GM19372 (cell line): ENCODE results near the gene GH2.

Experiments used
- ATAC-seq: cut with Tn5 transposase; IDR thresholded peaks from one replicate; pipeline ENCODE4 v1.9.1; 2021; ENCODE audit warnings: mild to moderate bottlenecking, low read depth, moderate library complexity; ENCODE audit not compliant: unreplicated experiment

GH2 gene

DNA sequence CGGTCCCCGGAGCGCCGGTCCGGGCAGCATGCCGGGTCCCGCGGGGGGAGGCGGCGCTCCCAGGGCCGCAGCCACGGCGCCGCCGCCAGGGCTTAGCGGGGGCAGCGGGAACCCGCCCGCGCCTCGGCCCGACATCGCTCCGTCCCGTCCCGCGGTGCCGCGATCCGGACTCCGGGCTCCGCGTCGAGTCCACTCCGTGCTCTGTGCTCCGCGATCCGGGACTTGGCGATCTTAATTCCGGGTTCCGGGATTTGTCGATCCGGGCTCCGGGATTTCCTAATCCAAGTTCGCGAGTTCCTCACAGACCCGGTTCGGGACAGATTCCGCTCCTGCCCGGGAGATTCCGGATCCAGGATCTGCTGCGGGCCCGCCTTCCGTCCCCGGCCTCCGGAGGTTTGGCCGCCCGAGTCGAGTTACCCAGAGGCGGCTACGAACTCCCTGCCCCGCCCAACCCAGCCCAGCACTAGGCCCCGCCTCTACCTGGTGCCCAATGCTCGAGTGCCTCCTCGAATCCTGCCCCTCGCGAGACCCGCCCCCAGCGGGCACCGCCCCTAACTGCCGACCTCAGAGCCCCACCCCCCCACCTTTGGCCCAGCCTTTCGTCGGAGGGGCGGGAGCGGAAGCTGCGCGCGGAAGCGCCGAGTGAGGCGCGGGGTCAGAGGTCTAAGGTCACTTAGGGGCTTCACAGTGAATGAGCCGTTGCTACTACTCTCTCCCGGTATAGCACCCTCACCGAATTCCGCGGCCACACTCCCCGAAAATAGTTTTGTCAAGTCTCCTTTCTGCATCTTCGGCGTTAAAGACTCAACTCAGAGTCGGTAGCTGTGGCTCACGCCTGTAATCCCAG lies 39.0 kb downstream of the GH2 start, which contains the start of gene SMARCD2:
Gene SMARCD2 (minus strand): TSS at position 146 of the 847 bp plus-strand sequence. CDS start 11 bp downstream, at position 135.
- ATAC-seq, result peak; percentile 80

DNA sequence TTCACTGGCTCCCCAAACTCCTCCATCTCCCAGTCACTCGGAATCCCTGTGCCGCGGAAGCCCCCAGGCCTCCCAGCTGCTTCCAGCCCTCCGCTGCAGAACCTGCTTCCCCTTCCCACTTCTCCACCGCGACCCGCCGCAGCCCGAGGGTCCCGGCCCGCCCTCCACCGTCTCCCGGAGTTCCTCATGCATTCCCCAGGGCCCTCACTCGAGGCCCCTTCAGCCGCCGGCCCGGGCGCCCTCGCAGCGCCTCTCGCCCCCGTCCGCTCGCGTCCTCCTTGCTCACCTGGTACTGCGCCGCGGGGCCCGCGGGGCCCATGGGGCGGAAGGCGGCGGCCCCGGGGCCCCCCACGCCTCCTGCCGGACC lies 39.6 kb downstream of the GH2 start:
- ATAC-seq, result peak; percentile 35

DNA sequence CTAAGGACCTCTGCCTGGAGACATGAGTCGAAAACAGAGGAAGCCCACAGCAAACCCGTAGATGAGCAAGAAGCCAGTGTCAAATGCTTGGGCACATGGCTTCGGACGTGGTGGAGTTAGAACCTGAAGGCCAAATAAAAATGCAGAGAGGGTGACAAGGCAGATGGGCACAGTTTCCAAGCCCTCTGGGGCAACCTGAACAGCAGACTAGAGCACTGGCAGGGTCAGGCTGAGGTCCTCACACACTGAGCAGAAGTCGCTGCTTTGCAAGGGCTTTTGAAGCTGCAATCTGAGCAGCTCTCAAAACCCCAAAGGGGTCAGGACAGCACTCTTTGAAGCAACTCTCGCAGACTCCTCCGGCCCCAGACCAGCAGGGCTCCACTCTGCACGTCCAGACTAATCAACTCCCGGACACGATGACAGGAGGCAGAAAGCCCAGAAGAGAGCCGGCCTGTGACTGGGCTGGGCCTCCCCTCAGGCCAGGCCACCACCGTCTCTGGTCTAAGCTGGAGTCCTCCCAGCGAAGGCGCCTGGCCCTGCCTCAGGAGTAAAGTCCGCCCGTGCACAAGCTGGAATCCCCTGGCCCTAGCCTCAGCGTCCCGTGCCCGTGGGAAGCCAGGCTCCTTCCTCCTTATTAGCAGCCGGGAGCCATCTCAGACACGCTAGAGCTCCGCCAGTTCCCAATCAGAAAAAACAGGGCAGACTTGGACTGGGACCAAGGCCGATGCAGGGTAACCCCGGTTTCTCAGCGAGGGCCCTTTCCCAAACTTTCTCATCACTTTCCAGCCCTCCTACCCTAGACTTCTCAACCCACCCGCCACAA lies 40.2 kb downstream of the GH2 start:
- no peak for ATAC-seq

DNA sequence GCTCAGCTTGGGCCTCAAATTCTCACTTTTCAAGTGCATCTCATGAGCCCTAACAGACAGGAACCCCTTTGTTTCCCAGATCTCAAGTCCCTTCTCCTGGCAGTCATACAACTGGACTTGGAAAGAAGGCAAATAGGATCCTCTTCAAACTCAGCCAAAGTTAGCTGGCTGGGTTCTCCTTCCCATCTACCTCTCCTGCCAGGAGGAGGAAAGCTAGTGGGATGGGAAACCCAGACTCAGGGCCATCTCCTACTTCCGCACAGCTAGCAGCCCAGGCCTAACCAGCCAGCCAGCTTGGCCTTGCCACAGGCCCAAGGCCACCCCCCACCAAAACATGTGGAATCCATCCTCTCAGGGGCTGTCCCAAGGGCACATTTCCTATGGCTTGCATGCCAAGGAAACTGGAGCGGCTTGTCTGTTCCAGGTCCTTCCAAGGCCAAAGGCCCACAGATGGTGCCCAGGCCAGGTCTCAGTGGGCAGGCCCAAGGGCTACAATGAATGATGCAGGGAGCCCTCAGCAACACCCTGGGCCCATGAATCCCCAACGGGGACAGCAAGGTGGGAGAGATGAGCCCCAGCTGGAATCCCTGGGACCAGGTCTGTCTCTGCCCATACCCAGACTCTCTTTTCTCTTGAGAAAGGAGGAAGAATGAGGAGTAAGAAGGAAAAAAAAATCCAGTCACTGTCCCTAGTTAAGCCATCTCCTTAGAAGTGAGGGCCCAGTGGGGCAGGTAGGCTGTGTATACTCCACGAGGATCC lies 41.0 kb downstream of the GH2 start:
- ATAC-seq, result no peak

DNA sequence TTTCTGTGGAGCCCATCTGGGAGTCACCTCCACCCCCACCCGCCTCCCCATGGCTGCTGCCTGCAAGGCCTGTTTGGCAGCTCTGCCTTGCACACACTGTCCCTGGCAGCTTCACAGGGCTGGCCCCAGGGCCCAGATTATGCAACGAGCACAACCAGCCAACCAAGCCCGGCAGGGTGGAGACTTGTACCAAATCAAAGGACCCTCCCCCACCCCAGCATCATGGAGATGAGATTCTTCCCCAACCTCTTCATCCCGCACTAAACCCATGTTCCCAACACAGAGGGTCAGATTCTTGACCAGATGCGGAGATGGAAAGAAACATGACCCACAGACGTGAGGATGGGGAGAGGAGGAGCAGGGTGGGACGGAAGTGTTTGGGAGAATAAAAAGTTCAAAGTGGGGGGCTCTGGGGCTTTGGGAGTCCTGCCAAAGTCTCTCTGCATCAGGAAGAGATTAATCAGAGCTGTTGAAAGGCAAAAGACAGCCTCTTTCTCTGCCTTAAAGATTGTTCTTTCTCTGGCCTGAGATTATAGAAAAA lies 43.0 kb downstream of the GH2 start:
- no peak for ATAC-seq

DNA sequence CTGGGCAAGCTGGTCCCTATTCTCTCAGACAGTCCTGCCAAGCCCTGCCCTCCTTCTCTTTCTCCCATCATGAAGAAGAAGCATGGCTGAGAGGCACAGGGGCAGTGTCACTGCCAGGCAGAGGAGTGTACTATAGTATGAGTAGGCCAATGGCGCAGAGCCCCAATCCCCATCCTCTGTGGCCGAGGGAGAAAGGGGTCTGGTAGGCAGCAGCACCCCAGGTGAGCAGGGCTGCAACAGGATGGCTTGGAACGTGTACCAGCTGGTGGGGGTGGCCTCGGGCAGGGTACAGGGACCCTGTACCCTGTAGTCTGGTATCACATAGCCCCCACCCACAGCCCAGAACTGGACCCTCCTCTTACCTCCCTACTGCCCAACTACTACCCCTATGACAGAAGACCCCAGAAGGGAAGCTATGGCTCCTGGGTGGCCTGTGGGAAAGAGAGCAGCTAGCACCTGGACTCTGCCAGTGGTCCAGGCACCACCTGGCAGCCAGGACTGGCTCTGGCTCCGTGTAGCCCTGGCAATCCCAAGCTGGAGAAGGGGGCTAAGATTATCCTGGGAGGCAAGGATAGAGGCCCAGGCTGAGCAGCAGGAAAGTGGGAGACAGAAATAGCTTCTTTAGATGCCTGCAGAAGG lies 43.7 kb downstream of the GH2 start:
- no peak for ATAC-seq

DNA sequence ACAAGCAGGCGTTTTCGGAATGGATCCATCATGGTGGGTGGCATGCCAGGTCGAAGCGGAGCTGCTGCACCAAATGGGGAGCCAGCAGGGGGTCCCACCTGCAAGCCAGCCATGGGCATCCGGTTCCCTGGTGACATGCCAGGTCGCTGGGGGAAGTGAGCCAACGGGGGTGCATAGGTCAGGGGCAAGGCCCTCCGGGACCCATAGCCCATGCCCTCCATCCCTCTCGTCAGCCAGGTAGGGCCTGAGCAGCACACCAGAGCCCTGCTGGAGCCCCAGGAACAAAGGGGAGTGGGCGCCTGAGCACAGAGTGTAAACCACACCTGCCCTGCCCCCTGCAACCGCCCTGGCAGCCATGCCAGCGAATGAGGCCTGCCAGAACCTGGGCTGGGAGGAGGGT lies 44.3 kb downstream of the GH2 start:
- ATAC-seq, result no peak

DNA sequence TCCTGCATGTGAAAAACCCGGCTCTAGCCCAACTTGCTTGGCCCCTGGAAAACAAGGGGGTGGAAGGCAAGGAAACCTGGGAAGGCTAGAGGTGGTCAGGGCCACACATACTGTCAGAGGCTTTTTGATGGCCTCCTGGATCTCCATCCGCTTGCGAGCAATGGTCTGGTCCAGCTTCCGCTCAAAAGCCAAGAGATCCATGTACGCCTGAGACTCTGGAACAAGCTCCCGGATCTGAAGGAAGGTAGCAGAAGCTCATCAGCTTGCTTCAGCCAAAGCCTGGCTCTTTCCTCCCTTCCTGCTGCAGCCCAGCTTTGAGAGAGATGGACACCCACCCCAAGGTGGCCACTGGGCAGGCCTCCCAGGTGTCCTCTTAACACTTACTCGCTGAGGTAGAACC lies 44.9 kb downstream of the GH2 start:
- ATAC-seq, result no peak

DNA sequence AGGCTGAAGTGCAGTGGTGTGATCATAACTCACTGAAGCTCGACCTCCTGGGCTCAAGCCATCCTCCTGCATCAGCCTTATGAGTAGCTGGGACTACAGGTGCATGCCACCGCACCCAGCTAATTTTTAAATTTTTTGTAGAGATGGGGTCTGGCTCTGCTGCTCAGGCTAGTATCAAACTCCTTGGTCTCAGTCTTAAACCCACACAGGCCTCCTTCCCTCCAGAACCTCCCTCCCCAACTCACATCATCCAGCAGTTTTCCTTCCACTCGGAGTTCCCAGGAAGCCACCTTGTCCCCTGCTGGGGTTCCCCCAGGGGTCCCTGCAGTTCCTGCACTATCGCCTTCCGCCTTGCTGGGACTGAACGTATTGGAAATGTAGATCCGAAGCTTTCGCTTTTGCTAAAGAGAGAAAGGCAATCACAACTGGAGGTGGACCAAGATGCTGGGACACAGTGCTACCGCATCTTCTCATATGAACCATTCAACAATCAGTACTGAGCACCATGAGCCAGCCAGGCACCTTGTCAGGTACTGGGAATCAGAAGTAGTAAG lies 46.5 kb downstream of the GH2 start:
- no peak for ATAC-seq

DNA sequence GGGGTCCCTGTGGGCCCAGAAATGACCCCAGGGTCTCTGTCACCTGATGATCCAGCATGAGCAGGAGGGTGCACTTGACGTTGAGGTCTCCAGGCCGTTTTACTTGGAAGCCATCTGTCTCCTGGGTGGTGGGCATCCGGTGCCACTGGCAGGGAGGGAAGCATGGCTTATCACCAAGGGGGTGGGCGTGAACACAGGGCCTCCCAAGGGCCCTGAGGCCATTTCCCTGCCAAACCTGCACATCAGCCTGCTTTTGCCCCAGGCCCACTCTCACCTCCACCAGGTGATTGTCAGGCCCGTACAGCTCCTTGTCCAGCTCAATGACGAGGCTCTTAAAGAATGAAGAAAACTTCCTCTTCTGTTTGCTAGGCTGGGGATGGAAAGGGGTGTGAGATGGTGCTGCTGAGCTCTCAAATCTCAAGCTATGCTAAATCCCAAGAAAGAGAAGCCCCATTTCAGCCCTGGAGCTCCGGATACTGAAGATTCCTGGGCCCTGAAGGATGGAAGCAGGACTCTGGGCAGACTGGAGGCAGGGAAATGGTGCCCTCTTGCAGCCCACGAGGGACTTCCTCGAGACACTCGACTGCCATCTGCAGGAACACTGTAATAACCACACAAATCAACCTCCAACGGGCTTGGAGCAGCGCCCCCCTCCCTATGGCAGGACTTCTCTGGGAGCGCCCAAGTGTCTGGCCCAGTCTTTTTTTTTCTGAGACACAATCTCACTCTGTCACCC lies 47.1 kb downstream of the GH2 start:
- ATAC-seq, result no peak

DNA sequence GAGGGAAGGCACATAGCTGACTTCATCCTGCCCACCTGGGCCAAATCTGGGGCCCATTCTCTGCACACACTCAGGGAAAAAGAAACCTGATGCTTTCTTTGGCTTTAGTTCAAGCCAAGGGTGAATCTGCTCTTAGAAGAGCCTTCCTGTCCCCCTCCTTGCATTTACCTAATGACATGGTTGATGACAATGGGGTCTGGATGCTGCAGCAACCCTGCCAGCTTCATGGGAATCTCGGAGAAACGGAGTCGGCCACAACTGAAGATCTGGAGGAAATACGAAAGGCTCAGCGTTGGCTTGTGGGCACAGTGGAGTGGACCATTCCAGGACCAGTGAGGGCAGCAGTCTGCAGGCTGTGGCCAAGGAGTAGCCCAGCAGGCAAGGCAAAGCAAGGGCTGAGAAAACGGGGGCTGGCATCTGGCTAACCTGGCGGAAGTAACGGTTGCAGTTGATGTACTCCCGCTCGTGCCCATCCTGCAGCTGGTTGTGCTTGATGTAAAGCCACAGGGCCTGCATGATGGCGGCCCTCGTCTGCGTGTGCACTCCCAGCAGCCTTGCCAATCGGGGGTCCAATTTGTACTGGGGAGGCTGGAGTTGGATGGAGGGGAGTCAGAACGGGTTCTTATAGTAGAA lies 47.9 kb downstream of the GH2 start:
- ATAC-seq, result no peak

DNA sequence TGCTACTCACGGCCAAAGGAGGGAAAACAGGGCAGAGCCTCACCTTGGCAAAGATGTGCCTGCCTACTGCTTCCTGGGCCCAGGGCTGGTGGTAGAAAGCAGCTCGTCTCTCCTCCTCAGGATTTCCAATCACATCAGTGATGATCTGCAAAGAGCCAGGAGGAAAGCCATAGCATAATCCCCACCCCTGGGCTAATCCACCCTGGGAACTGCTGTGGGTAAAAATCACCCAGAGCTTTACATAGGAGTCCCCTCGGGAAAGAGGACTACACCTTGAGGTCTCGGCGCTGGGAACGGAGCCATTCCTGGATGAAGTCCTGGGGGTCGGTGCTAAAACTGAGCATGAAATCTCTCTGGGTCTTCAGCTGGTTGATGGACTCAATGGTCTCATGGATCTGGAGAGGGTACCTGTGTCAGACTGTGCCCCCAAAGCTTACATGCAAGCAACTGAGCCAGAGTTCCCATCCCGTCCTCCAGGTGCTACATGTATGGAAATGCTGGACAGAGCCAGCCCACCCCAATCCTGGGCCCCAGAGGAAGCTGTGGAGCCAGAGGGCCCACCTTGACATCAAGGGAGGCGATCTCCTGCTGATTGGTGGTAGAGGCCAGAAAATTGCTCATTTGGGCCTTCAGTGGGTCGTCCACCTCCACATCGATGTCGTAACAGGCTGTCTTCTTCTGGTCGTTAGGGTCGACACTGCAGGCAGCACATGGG lies 48.6 kb downstream of the GH2 start:
- no peak for ATAC-seq

DNA sequence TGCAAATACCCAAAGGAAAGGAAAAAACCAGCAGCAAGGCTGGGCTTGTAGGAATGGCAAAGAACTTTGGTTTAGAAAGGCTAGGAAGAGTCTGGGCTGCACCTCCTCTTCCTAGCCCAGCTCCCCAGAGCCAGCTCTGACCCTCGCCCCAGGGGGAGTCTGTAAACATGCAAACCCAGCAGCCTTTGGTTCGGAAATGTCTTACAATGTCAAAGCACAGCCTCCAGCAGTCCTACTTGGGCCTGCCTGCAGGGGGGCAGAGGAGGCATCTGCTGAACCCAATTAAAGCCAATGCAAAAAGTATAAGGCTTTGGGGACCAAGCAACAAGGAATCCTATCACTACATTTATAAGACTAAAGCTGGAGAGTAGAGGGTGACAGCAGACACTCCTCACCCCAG lies 49.3 kb downstream of the GH2 start:
- no peak for ATAC-seq

DNA sequence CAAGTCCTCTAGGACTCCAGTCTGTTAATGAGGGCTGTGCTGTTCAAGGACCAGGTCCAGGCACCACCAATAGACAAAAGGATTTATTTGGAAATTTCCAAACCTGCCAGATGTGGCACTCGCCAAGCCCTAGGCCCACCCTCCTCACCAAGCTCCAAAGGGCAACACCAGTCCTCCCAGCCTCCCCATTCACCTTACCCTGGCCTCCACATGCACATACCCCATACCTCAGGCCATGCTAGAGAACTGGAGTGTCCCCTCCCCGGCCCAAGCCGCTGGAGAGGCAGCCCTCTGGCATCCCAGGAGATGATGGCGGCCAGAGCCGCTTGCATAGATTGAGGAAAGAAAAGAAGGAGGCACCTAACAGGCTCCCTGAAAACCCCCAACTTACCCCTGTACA lies 49.7 kb downstream of the GH2 start:
- no peak for ATAC-seq

DNA sequence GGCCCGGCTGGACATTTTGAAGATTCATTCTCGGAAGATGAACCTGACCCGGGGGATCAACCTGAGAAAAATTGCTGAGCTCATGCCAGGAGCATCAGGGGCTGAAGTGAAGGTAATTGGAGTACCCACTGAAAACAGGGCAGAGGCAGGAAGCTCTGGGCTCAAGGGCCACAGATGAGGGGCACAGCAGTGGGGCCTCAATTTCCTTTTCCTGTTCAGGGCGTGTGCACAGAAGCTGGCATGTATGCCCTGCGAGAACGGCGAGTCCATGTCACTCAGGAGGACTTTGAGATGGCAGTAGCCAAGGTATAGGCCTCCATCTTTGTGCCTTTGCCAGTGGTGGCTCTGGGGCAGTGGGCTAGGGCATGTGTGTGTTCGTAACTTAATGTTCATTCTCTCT lies 50.2 kb downstream of the GH2 start:
- ATAC-seq, result no peak

DNA sequence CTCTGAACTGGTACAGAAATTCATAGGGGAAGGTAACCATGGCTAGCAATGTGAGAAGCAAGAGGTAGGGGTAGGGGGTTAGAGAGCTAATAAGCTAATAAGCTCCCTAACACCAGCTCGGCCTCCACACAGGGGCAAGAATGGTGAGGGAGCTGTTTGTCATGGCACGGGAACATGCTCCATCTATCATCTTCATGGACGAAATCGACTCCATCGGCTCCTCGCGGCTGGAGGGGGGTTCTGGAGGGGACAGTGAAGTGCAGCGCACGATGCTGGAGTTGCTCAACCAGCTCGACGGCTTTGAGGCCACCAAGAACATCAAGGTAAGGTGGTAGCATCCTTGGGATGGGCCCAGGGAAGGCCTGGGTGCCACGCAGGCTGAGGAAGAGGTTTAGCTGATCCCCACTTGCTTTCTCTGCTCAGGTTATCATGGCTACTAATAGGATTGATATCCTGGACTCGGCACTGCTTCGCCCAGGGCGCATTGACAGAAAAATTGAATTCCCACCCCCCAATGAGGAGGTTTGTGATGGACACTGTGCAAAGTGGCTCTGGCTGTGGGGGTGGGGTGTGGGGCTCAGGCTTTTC lies 50.7 kb downstream of the GH2 start:
- no peak for ATAC-seq

DNA sequence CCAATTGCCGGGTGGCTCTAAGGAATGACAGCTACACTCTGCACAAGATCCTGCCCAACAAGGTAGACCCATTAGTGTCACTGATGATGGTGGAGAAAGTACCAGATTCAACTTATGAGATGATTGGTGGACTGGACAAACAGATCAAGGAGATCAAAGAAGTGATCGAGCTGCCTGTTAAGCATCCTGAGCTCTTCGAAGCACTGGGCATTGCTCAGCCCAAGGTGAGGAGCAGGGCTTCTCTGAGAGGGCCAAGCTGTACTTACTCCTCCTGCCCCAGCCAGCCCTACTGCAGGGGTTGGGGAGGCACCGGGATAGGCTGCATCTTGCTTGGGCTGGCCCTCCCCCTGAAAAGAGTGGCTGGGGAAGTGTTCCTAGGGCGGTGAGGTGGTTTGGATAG lies 51.5 kb downstream of the GH2 start:
- no peak for ATAC-seq
